Liver (tissue), 9 donors: Measurements from ENCODE around the gene CENPF. TPM values are rescaled to one million over a fixed set of nuclear protein-coding genes. Genes with fewer than 3 reads are reported as not detected.

Experiments
- DNase-seq: peaks from one replicate; pipeline ENCODE4 v3.0.0-alpha.2; 2017; ENCODE audit warnings: low spot score
- H3K27ac ChIP-seq, 2 donors: one replicate each; pipeline ENCODE4 v1.7.0; 2013; ENCODE audit warnings: inconsistent platforms in 2 of 2, low read length in 2 of 2, control low read depth in 1 of 2, low read depth in 1 of 2, mild to moderate bottlenecking in 1 of 2
- H3K27me3 ChIP-seq, 4 donors: one replicate each; pipeline versions ENCODE4 v1.6.1 to v1.7.0; 2013; ENCODE audit warnings: low read length in 3 of 4, inconsistent platforms in 1 of 4, mild to moderate bottlenecking in 1 of 4, moderate library complexity in 1 of 4; ENCODE audit not compliant: control insufficient read depth in 4 of 4, insufficient read depth in 4 of 4
- H3K36me3 ChIP-seq, 4 donors: one replicate each; pipeline versions ENCODE4 v1.6.1 to v1.7.0; 2013; ENCODE audit warnings: low read length in 3 of 4, mild to moderate bottlenecking in 3 of 4, low read depth in 1 of 4, moderate library complexity in 1 of 4; ENCODE audit not compliant: control insufficient read depth in 4 of 4, insufficient read depth in 3 of 4
- H3K4me1 ChIP-seq, 4 donors: one replicate each; pipeline versions ENCODE4 v1.6.1 to v1.7.0; 2013; ENCODE audit warnings: low read length in 3 of 4, mild to moderate bottlenecking in 3 of 4, moderate library complexity in 1 of 4; ENCODE audit not compliant: control insufficient read depth in 4 of 4, insufficient read depth in 4 of 4
- H3K4me3 ChIP-seq, 3 donors: one replicate each; pipeline versions ENCODE4 v1.6.1 to v1.7.0; 2013; ENCODE audit warnings: low read length in 3 of 3, control low read depth in 1 of 3, low read depth in 1 of 3, mild to moderate bottlenecking in 1 of 3
- H3K9ac ChIP-seq, 2 donors: one replicate each; pipeline ENCODE4 v1.7.0; 2013; ENCODE audit warnings: low read length in 2 of 2, mild to moderate bottlenecking in 2 of 2, moderate library complexity in 2 of 2, control low read depth in 1 of 2, low read depth in 1 of 2
- H3K9me3 ChIP-seq, 4 donors: one replicate each; pipeline versions ENCODE4 v1.6.1 to v1.7.0; 2013; ENCODE audit warnings: low read length in 3 of 4; ENCODE audit not compliant: control insufficient read depth in 4 of 4
- EGR1 ChIP-seq, 2 donors: IDR thresholded peaks; 2 replicates each; pipeline ENCODE4 v1.6.1; 2016 to 2018; ENCODE audit warnings: antibody characterized with exemption in 2 of 2, low read depth in 2 of 2
- FOXA1 ChIP-seq: IDR thresholded peaks from 2 replicates; pipeline ENCODE4 v1.6.1; 2016; ENCODE audit warnings: antibody characterized with exemption
- GABPA ChIP-seq, 2 donors: IDR thresholded peaks in 1 of 2; conservative IDR thresholded peaks in 1 of 2; 2 replicates each; pipeline ENCODE4 v1.6.1; 2016; ENCODE audit warnings: antibody characterized with exemption in 2 of 2, mild to moderate bottlenecking in 1 of 2, moderate library complexity in 1 of 2
- HNF4A ChIP-seq, 2 donors: conservative IDR thresholded peaks; 2 replicates each; pipeline ENCODE4 v1.6.1; 2016; ENCODE audit warnings: antibody characterized with exemption in 2 of 2, mild to moderate bottlenecking in 2 of 2
- HNF4G ChIP-seq: IDR thresholded peaks from 2 replicates; pipeline ENCODE4 v1.6.1; 2016; ENCODE audit warnings: antibody characterized with exemption
- JUND ChIP-seq, 2 donors: IDR thresholded peaks; 2 replicates each; pipeline ENCODE4 v1.6.1; 2016; ENCODE audit warnings: antibody characterized with exemption in 2 of 2
- NR2F2 ChIP-seq: IDR thresholded peaks from 2 replicates; pipeline ENCODE4 v1.6.1; 2016; ENCODE audit warnings: antibody characterized with exemption
- RAD21 ChIP-seq, 2 donors: IDR thresholded peaks; 2 replicates each; pipeline ENCODE4 v1.6.1; 2016; ENCODE audit warnings: antibody characterized with exemption in 2 of 2, mild to moderate bottlenecking in 2 of 2
- SP1 ChIP-seq: IDR thresholded peaks from 2 replicates; pipeline ENCODE4 v1.6.1; 2018; ENCODE audit warnings: antibody characterized with exemption, mild to moderate bottlenecking
- TAF1 ChIP-seq: conservative IDR thresholded peaks from 2 replicates; pipeline ENCODE4 v1.6.1; 2016; ENCODE audit warnings: antibody characterized with exemption, mild to moderate bottlenecking
- YY1 ChIP-seq: IDR thresholded peaks from 2 replicates; pipeline ENCODE4 v1.6.1; 2016; ENCODE audit warnings: antibody characterized with exemption, mild to moderate bottlenecking
- WGBS: extraction: QIAGEN DNeasy Blood & Tissue Kit; methylation state at CpG from one replicate; pipeline ENCODE4 v1.1.7; 2013; 5-methylcytosine and 5-hydroxymethylcytosine counted together
- polyA plus RNA-seq, 2 donors: library from polyadenylated mRNA; stranded (reverse) in 1 of 2; unstranded in 1 of 2; fragments of 200-250 nt in 1 of 2; fragments of >200 nt in 1 of 2; fragmentation: Nextera tagmentation in 1 of 2; extraction: Ambion mirVana in 1 of 2; gene quantifications; one replicate each; pipeline versions ENCODE4 v1.2.1 to v1.2.3, GENCODE V29; 2013 to 2015
- total RNA-seq, 2 donors: library from RNA; depleted of rRNA; stranded (reverse); fragments of >200 nt; gene quantifications; one replicate each; pipeline ENCODE4 v1.2.3, GENCODE V29; 2014
- TF ChIP-seq, protein P1 (sequence below): IDR thresholded peaks from 2 replicates; pipeline ENCODE4 v1.6.1; 2016; ENCODE audit warnings: antibody characterized with exemption
- TF ChIP-seq, protein P2 (sequence below): IDR thresholded peaks from 2 replicates; pipeline ENCODE4 v1.6.1; 2016; ENCODE audit warnings: antibody characterized with exemption, mild to moderate bottlenecking
- TF ChIP-seq, protein P3 (sequence below): IDR thresholded peaks from 2 replicates; pipeline ENCODE4 v1.6.1; 2016; ENCODE audit warnings: antibody characterized with exemption
- TF ChIP-seq, protein P4 (sequence below): fragments of 150-350 bp; IDR thresholded peaks from 2 replicates; pipeline ENCODE4 v1.5.1; 2017; ENCODE audit warnings: improper control_type of control experiment, low read depth, low read length; ENCODE audit not compliant: missing input control
- TF ChIP-seq, protein P5 (sequence below): IDR thresholded peaks from 2 replicates; pipeline ENCODE4 v1.6.1; 2016; ENCODE audit warnings: antibody characterized with exemption
- donor health status: healthy.
- donor health status: healthy.
- donor health status: healthy.
- donor health status: healthy.
- donor health status: healthy.

The CENPF gene
- total and polyA plus RNA-seq, 4 donors: 0.08 to 47.3 (median 1.5) TPM

DNA sequence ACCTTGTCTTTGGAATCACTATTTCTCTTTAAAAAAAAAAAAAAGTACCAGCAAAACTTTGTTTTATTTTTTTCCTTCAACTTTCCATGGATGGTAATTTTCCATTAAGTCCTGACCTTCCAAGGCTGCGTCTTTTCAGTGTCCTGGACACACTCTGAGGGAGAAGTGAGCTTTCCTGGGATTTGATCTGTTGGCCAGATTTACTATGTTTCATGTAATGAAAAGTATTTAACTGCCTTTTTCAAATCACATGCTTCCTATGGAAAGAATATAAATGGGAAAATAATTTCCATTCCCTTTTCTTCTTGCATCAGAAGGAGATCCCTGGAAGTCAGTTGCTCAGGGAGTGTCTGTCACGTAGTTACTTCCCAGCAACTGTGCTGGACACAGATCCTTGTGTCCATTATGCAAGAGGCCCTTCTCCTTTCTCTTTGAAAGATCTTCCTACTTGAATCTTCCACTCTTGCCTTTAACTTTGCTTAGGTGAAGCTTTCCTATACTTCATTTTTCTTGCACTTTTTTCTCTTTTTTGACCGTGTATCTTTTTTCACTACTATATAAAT lies 59.3 kb downstream of the CENPF start:
- Histone ChIP-seq H3K9ac (no peak overlapping the region), H3K27me3 (no peaks in the 10 kb centered on the region), H3K9me3 (no peaks in the 10 kb centered on the region), H3K4me1 (no peaks in the 10 kb centered on the region), H3K4me3 (no peak overlapping the region), H3K36me3 (no peaks in the 10 kb centered on the region), H3K27ac (no peak overlapping the region)
- 95% methylated on average over 3 of the region's 3 CpGs for WGBS
- DNase-seq: no peak
- no peak for TF ChIP-seq HNF4A (conservative IDR thresholded peaks at IDR 0.05)
- TF ChIP-seq, protein P1, sequence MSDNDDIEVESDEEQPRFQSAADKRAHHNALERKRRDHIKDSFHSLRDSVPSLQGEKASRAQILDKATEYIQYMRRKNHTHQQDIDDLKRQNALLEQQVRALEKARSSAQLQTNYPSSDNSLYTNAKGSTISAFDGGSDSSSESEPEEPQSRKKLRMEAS: no peak
- TF ChIP-seq, protein P2, sequence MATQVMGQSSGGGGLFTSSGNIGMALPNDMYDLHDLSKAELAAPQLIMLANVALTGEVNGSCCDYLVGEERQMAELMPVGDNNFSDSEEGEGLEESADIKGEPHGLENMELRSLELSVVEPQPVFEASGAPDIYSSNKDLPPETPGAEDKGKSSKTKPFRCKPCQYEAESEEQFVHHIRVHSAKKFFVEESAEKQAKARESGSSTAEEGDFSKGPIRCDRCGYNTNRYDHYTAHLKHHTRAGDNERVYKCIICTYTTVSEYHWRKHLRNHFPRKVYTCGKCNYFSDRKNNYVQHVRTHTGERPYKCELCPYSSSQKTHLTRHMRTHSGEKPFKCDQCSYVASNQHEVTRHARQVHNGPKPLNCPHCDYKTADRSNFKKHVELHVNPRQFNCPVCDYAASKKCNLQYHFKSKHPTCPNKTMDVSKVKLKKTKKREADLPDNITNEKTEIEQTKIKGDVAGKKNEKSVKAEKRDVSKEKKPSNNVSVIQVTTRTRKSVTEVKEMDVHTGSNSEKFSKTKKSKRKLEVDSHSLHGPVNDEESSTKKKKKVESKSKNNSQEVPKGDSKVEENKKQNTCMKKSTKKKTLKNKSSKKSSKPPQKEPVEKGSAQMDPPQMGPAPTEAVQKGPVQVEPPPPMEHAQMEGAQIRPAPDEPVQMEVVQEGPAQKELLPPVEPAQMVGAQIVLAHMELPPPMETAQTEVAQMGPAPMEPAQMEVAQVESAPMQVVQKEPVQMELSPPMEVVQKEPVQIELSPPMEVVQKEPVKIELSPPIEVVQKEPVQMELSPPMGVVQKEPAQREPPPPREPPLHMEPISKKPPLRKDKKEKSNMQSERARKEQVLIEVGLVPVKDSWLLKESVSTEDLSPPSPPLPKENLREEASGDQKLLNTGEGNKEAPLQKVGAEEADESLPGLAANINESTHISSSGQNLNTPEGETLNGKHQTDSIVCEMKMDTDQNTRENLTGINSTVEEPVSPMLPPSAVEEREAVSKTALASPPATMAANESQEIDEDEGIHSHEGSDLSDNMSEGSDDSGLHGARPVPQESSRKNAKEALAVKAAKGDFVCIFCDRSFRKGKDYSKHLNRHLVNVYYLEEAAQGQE: no peak
- no peak for TF ChIP-seq HNF4G
- no peak for TF ChIP-seq TAF1
- TF ChIP-seq, protein P3, sequence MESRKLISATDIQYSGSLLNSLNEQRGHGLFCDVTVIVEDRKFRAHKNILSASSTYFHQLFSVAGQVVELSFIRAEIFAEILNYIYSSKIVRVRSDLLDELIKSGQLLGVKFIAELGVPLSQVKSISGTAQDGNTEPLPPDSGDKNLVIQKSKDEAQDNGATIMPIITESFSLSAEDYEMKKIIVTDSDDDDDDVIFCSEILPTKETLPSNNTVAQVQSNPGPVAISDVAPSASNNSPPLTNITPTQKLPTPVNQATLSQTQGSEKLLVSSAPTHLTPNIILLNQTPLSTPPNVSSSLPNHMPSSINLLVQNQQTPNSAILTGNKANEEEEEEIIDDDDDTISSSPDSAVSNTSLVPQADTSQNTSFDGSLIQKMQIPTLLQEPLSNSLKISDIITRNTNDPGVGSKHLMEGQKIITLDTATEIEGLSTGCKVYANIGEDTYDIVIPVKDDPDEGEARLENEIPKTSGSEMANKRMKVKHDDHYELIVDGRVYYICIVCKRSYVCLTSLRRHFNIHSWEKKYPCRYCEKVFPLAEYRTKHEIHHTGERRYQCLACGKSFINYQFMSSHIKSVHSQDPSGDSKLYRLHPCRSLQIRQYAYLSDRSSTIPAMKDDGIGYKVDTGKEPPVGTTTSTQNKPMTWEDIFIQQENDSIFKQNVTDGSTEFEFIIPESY: no peak
- TF ChIP-seq EGR1 (IDR thresholded peaks at IDR 0.05; ENCODE audit: low read depth in 2 of 2): no peak
- TF ChIP-seq NR2F2: no peak
- no peak for TF ChIP-seq FOXA1
- TF ChIP-seq GABPA (IDR thresholded peaks at IDR 0.05 in 1 of 2, conservative IDR thresholded peaks at IDR 0.05 in 1 of 2): no peak
- no peak for TF ChIP-seq YY1
- TF ChIP-seq JUND (IDR thresholded peaks at IDR 0.05): no peak
- TF ChIP-seq, protein P4, sequence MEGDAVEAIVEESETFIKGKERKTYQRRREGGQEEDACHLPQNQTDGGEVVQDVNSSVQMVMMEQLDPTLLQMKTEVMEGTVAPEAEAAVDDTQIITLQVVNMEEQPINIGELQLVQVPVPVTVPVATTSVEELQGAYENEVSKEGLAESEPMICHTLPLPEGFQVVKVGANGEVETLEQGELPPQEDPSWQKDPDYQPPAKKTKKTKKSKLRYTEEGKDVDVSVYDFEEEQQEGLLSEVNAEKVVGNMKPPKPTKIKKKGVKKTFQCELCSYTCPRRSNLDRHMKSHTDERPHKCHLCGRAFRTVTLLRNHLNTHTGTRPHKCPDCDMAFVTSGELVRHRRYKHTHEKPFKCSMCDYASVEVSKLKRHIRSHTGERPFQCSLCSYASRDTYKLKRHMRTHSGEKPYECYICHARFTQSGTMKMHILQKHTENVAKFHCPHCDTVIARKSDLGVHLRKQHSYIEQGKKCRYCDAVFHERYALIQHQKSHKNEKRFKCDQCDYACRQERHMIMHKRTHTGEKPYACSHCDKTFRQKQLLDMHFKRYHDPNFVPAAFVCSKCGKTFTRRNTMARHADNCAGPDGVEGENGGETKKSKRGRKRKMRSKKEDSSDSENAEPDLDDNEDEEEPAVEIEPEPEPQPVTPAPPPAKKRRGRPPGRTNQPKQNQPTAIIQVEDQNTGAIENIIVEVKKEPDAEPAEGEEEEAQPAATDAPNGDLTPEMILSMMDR: no peak

DNA sequence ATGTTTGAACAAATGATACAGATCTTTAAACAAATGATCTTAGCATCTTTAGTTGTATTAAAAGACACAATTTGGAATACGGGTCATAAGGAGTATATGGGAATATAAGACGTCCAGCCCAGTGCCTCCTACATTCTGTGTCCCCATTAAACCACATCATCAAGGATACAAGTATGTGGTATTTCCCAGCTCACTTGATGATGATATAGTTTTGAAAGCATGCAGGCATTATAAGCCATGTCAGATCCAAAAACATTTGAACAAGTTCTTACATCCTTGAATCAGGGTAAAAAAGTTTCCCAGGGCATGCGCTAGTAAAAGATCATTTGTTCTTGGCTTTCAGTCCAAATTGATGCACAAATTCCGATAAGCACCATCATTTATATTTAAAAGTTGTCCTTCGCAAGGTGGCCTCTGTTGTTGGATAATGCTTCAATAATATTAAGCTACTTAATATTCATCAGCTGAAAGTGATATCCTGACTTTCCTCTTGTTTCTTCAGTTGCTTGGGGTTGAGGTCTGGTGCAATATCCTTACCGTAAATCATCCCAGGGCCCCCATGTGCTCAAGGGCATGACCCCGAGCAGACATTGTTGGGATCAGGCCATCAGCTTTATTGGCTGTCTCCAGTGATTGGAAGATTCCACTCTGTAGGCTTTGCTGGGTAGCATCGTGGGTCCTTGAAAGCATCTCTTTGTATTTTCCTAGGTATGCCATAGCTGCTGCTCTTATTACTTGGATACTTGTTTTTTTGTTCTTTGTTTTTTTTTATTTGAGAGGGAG lies 61.8 kb downstream of the CENPF start:
- 93% methylated on average over 8 of the region's 8 CpGs for WGBS
- TF ChIP-seq, protein P3: no peak
- TF ChIP-seq, protein P5, sequence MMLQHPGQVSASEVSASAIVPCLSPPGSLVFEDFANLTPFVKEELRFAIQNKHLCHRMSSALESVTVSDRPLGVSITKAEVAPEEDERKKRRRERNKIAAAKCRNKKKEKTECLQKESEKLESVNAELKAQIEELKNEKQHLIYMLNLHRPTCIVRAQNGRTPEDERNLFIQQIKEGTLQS: no peak
- TF ChIP-seq TAF1 (no peak), SP1 (no peak), EGR1 (IDR thresholded peaks at IDR 0.05; ENCODE audit: low read depth in 2 of 2) (no peak), RAD21 (IDR thresholded peaks at IDR 0.05) (no peak)
- TF ChIP-seq, protein P1: no peak
- Histone ChIP-seq H3K4me3 (no peak overlapping the region), H3K36me3 (no peaks in the 10 kb centered on the region), H3K4me1 (no peaks in the 10 kb centered on the region), H3K27ac (no peak overlapping the region), H3K9ac (no peak overlapping the region), H3K9me3 (no peaks in the 10 kb centered on the region), H3K27me3 (no peaks in the 10 kb centered on the region)
- no peak for DNase-seq
